GM12864 (cell line): ENCODE data around the gene CHI3L1.

ENCODE experiments used
- DNase-seq: peaks from one replicate; pipeline ENCODE4 v3.0.0-alpha.2; 2011; ENCODE audit warnings: low read depth
- H3K4me3 ChIP-seq: 2 replicates; pipeline ENCODE4 v1.5.1; 2011; ENCODE audit warnings: mild to moderate bottlenecking, low read depth, low read length, control low read depth
- TF ChIP-seq, protein P1 (sequence below): IDR thresholded peaks from 2 replicates; pipeline ENCODE4 v1.5.1; 2011; ENCODE audit warnings: low read depth, mild to moderate bottlenecking, moderate library complexity, low read length, control low read depth, inconsistent platforms; ENCODE audit errors: missing control alignments

CHI3L1 gene

DNA sequence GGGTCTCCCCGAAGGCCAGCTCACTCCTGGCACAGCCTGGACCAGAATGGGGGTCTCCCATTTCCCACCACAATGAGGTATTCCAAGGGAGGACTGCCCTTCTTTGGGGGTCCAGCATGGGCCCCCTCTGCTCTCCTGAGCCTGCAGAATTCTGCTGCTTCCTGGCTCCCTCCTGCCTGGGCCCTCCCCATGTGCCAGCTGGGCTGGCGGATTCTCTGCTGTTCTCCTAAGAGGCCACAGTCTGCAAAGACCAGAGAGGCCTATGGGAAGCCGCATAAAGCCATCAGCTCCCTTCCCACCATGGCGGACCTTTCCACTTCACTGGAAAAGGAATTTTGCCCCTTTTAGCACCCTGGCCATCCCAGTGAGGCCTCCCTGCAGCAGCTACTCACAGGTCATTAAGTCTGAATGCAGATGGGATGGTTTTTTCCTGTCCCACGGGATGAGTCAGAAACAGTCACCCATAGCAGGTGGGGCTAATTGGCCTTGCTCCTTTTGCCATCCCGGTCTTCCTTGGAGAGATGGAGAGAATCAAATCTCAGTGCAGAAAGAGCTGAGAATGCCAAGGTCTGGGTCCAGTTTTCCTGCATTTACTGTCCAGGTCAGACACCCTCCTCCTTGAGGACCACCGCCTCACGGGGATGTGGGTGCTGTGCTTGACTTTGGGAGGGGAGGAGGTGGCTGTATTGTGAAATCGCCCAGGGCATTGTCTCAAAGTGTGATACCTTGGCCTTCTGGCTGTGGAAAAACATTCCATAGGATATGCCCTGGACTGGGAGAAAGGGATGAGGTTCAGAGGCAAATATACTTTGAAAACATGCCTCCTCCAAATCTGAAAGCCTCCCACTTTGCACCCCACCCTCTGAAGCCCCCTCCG lies 34.1 kb downstream of the CHI3L1 start:
- DNase-seq, result no peak
- TF ChIP-seq, protein P1, sequence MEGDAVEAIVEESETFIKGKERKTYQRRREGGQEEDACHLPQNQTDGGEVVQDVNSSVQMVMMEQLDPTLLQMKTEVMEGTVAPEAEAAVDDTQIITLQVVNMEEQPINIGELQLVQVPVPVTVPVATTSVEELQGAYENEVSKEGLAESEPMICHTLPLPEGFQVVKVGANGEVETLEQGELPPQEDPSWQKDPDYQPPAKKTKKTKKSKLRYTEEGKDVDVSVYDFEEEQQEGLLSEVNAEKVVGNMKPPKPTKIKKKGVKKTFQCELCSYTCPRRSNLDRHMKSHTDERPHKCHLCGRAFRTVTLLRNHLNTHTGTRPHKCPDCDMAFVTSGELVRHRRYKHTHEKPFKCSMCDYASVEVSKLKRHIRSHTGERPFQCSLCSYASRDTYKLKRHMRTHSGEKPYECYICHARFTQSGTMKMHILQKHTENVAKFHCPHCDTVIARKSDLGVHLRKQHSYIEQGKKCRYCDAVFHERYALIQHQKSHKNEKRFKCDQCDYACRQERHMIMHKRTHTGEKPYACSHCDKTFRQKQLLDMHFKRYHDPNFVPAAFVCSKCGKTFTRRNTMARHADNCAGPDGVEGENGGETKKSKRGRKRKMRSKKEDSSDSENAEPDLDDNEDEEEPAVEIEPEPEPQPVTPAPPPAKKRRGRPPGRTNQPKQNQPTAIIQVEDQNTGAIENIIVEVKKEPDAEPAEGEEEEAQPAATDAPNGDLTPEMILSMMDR, result no peak
- H3K4me3 ChIP-seq, result no peak overlapping the region

DNA sequence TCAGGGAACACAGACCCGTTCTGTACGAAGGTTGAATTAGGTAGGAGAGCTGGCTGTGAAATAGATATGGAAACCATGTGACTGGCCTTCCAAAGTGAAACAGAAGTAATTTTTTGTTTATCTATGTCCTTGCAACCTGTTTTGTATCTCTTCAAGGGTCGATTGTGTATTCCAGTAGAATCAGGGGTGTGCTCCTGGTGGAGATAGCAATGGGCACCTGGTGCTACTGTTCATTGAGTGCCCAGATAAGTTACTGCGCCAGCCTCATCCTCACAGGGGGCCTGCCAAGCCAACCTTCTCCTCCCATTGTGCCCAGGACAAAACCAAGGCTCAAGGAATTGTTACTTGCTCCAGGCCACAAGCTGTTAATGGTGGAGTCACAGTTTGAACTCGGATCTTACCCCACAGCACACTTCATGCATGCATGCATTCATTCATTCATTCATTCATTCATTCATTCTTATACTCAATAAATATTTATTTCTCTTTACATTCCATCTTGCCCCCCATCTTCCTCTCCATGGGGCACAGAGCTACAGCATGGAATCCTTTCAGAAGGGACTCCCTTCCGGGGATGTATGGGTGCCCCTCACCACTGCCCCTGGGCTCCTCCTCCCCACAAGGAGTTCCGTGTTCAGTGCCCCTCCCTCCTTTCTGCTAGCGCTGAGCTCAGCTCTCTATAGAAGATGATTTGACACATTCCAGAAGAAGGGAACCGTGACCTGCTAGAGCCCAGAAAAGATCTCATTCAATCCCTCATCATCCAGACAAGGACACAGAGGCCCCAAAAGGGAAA lies 34.9 kb downstream of the CHI3L1 start:
- DNase-seq, result no peak
- H3K4me3 ChIP-seq, result no peak overlapping the region
- TF ChIP-seq, protein P1, result no peak

DNA sequence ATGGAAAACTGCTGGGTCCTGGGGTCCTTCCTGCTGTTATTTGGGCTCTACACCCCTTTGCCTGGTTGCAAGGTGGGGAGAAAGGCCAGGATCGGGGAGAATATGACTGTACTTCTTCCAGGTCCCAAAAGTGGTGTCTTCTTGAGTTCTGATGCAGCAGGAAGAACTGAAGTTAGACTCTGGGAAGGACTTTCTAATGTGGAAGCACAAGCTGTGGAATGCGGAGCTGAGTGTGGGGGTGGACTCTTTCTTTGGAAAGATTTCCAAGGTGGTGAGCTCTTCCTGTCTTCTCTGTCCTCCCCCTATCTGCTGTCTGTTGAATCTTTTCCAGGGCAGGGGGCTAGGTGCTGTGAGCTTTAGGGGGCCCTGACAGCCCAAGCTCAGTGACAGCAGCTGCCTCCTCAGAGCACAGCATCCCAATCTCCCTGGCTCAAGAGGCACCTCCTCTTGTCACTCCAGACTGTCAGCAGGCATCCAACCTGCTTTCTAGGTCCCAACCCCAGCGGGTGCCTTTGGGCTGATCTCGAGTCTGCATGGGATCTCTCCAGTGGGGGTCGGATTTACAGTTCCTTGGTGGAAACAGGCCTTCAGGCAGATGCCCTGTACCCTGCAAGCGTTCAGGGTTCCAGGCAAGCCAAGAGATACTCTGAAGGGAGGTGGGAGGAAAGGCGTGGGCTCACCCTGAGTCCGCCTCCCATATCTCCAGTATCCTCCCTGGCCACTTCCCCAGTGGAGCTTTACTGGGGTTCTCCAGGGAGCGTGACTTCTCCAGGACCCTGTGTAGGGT lies 35.8 kb downstream of the CHI3L1 start:
- TF ChIP-seq, protein P1, result no peak
- DNase-seq, result no peak

GRCh38 chr1:203149188-203149840 lies 37.2 kb downstream of the CHI3L1 start:
- DNase-seq, result no peak
- TF ChIP-seq, protein P1, result no peak
- H3K4me3 ChIP-seq, result no peak overlapping the region

More for the DNA sequence above, 35.8 kb downstream of the CHI3L1 start:
- no peak overlapping the region for H3K4me3 ChIP-seq

GRCh38 chr1:203148579-203148978 lies 37.9 kb downstream of the CHI3L1 start:
- TF ChIP-seq, protein P1, result no peak
- no peak overlapping the region for H3K4me3 ChIP-seq
- no peak for DNase-seq

DNA sequence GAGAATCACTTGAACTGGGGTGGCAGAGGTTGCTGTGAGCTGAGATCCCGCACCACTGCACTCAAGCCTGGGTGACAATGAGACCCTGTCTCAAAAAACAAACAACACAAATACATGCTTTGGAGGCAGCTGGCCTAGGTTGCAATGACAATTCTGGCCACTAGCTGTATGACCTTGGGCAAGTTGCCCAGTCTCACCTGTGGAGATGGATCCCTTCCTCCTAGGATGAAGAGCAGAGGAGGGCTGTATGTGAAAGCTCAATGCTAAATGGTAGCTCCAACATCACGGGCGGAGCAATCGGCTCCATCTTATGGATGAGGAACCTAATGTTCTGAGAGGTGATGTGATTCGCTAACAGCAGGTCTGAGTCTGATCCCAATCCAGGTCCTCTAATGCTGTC lies 38.4 kb downstream of the CHI3L1 start:
- TF ChIP-seq, protein P1, result peak; percentile 65
- no peak overlapping the region for H3K4me3 ChIP-seq
- no peak for DNase-seq
